Stimulated activated naive CD4-positive, alpha-beta T cell treated with Interleukin-2 at 50 U/mL for 16 hours (primary cell): Measurements from ENCODE around the gene RNF151.
"Not testable (repeated sequence)": the region's sequence is repeated elsewhere in the genome, so short reads cannot be mapped to it uniquely, and the experiment has no call there.

Source experiments
- DNase-seq: peaks from one replicate; lab custom pipeline; 2025; lab: John Stamatoyannopoulos, UW

The RNF151 gene

GRCh38 chr16:2007081-2007836 lies 40.6 kb downstream of the RNF151 start:
- DNase-seq = no peak

GRCh38 chr16:2008009-2008526 lies 41.4 kb downstream of the RNF151 start:
- DNase-seq = no peak

GRCh38 chr16:2008631-2009163 lies 42.0 kb downstream of the RNF151 start:
- DNase-seq = no peak

- no peak for DNase-seq
Measured at GRCh38 chr16:2009164-2009711, 42.6 kb downstream of the RNF151 start.

GRCh38 chr16:2009791-2010510 lies 43.3 kb downstream of the RNF151 start, which contains the start of gene ZNF598:
Gene ZNF598 (minus strand): TSS chr16:2009821.
- peak; percentile 70 for DNase-seq

- not testable (repeated sequence) for DNase-seq
Measured at GRCh38 chr16:2011726-2012125, 45.1 kb downstream of the RNF151 start.

GRCh38 chr16:2013527-2013926 lies 46.9 kb downstream of the RNF151 start:
- DNase-seq = no peak

- no peak for DNase-seq
Measured at GRCh38 chr16:2015117-2015946, 48.7 kb downstream of the RNF151 start.

- DNase-seq = no peak
Measured at GRCh38 chr16:2015947-2016208, 49.2 kb downstream of the RNF151 start.

- no peak for DNase-seq
Measured at GRCh38 chr16:2016407-2016922, 49.8 kb downstream of the RNF151 start.
